ENCODE measurements around the gene PLTP. TPM values are rescaled to one million over a fixed set of nuclear protein-coding genes. Genes with fewer than 3 reads are reported as not detected.
"Not testable (repeated sequence)": the region's sequence is repeated elsewhere in the genome, so short reads cannot be mapped to it uniquely, and the experiment has no call there.

The PLTP gene
- total RNA-seq, 1 donor from 2014 or later: 156 TPM

DNA sequence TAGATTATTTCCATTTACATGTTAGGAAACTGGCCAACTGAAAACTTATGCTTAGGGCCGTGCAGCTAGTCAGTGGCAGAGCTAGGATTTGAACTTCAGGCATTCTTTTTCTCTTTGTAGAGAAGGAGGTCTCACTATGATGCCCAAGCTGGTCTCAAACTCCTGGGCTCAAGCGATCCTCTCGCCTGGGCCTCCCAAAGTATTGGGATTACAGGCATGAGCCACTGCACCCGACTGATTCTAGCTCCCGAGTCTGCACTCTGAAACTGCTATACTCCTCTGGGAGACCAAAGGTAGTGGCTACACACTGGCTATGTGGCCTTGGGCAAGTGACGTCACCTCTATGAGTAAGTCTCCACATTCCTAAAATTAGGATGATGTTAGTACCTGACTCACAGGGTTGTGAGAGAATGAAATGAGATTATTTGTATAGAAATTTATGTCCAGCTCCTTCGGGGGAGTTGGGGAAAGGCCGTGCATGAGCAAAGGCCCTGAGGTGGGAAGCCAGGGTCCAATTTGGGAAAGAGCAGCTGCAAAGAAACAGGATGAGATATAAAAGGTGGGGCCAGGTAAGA, 6.4 kb downstream of the PLTP start:
- no peak for ATAC-seq
- DNase-seq (ENCODE audit: missing footprints): no peak
- intact Hi-C loops (cut with DNase I): no loop called here

GRCh38 chr20:45904583-45905504, 7.1 kb downstream of the PLTP start:
- ATAC-seq: no peak
- intact Hi-C loops (cut with DNase I): no loop called here

DNA sequence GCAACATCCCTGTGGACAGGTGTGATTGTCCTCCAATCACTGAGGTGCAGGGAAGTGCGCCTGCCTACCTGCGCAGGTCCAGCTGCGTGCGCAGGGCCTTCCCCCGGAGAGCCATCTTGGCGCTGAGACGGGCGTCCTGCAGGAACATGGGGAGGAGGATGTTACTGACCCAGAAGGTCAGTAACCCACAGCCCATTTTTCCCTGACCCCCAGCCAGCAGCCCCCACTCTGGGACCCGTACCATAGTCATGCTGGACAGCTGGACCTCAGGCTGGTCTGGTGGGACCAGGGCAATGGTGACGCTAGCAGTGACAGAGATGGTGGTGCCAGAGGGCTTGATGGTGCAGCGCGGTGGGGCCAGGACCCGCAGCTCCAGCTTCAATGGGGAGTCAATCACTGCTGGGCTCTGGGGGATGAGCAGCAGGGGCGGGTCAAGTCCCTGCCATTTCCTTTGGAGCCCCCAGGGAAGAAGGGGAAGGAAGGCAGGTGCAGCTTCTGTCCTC, 9.7 kb downstream of the PLTP start:
- no peak for ATAC-seq
- intact Hi-C loops (cut with DNase I): no loop called here
- no peak for DNase-seq (ENCODE audit: missing footprints)

More at GRCh38 chr20:45904583-45905504, 7.1 kb downstream of the PLTP start:
- no peak for DNase-seq (ENCODE audit: missing footprints)

GRCh38 chr20:45901332-45901731, 10.6 kb downstream of the PLTP start:
- DNase-seq (ENCODE audit: missing footprints); intact Hi-C loops (cut with DNase I); ATAC-seq: not testable (repeated sequence)

- intact Hi-C loops (cut with DNase I): no loop called here
- no peak for ATAC-seq
Observed at GRCh38 chr20:45899046-45899835, 12.7 kb downstream of the PLTP start.

GRCh38 chr20:45898285-45898684, 13.7 kb downstream of the PLTP start:
- no peak for ATAC-seq
- intact Hi-C loops (cut with DNase I): no loop called here
- no peak for DNase-seq (ENCODE audit: missing footprints)

More at GRCh38 chr20:45899046-45899835, 12.7 kb downstream of the PLTP start:
- no peak for DNase-seq (ENCODE audit: missing footprints)

DNA sequence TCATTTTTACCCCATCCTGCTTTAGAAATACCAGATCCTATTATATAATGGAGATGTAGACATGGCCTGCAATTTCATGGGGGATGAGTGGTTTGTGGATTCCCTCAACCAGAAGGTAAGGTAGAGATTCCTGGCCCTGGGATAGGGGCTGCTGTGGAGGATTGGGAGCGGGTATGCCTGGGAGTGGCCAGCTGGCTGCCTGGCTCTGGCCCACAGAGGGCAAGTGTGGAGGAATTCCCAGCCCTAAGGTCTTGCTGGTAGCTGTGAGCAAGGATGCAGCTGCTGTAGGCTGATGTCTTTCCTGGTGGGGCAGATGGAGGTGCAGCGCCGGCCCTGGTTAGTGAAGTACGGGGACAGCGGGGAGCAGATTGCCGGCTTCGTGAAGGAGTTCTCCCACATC, 14.3 kb downstream of the PLTP start:
- DNase-seq (ENCODE audit: missing footprints) (no peak), ATAC-seq (no peak)
- intact Hi-C loops (cut with DNase I): no loop called here

GRCh38 chr20:45897289-45897688, 14.7 kb downstream of the PLTP start:
- intact Hi-C loops (cut with DNase I): no loop called here
- ATAC-seq (no peak), DNase-seq (ENCODE audit: missing footprints) (no peak)

GRCh38 chr20:45896641-45897161, 15.3 kb downstream of the PLTP start:
- no peak for DNase-seq (ENCODE audit: missing footprints)
- intact Hi-C loops (cut with DNase I): no loop called here
- no peak for ATAC-seq

GRCh38 chr20:45894797-45895196, 17.2 kb downstream of the PLTP start:
- ATAC-seq: no peak
- intact Hi-C loops (cut with DNase I): no loop called here
- DNase-seq (ENCODE audit: missing footprints): no peak

GRCh38 chr20:45893831-45894230, 18.1 kb downstream of the PLTP start:
- no peak for DNase-seq (ENCODE audit: missing footprints)
- ATAC-seq: no peak
- intact Hi-C loops (cut with DNase I): no loop called here

- no peak for ATAC-seq
- intact Hi-C loops (cut with DNase I): loop anchor here (1.0 kb wide), 1 partner anchor 17 kb away; no protein-coding TSS in a partner anchor
- no peak for DNase-seq (ENCODE audit: missing footprints)
Observed at GRCh38 chr20:45892828-45893500, 19.0 kb downstream of the PLTP start.

DNA sequence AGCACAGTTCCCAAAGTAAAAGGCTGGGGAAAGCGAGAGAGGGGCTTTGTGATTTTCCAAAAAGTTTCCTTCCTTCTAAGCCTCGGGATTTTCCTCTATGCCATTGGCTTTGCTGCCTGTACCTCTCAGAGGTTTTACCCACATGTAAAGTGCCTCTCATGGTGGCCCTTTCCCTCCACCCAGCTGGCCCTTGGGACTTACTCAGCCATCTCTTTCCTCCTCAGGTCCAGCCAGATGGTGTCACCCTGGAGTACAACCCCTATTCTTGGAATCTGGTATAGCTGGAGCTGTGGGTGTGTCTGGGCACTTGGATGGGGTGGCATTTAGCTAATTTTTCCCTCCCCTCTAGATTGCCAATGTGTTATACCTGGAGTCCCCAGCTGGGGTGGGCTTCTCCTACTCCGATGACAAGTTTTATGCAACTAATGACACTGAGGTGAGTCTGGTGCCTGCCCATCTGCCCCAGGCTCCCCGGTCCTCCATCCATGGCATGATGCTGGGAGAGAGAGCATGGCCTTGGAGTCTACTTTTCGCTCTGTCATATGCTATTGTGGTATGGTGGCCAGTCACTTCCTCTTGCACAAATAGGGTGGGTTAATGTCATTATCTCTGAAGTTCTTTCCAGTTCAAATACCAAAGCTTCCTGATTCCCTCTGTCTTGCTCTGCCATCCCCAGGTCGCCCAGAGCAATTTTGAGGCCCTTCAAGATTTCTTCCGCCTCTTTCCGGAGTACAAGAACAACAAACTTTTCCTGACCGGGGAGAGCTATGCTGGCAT, 19.7 kb downstream of the PLTP start:
- intact Hi-C loops (cut with DNase I): loop anchor here (1.0 kb wide), 1 partner anchor 18 kb away; no protein-coding TSS in a partner anchor
- ATAC-seq (no peak), DNase-seq (ENCODE audit: missing footprints) (no peak)

DNA sequence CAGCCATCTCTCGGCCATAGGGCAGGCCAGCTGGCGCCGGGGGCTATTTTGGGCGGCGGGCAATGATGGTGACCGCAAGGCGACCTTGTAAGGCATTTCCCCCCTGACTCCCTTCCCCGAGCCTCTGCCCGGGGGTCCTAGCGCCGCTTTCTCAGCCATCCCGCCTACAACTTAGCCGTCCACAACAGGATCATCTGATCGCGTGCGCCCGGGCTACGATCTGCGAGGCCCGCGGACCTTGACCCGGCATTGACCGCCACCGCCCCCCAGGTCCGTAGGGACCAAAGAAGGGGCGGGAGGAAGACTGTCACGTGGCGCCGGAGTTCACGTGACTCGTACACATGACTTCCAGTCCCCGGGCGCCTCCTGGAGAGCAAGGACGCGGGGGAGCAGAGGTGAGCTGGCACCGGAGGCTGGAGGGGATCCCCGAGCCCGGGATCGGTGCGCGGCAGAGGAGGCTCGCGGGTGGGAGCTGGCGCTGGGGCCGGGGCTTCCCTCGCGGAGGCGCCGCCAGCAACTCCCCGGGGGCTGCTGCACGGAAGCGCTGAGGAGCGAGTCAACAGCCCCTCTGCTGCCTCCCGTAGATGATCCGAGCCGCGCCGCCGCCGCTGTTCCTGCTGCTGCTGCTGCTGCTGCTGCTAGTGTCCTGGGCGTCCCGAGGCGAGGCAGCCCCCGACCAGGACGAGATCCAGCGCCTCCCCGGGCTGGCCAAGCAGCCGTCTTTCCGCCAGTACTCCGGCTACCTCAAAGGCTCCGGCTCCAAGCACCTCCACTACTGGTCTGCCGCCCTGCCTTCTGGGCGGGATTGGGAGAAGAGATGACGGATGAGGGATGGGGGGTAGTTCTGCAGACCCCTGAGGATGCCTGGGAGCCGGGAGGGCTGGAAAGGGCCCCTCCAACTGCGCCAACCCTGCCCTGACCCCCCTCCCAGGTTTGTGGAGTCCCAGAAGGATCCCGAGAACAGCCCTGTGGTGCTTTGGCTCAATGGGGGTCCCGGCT, 20.7 kb downstream of the PLTP start, which contains the start of the genes CTSA and NEURL2:
Gene CTSA, plus strand, starts transcription at position 351 of the 999 bp plus-strand sequence. Its CDS starts 234 bp downstream, at position 585.
Gene NEURL2, minus strand, starts transcription at position 224 of the 999 bp plus-strand sequence. Its CDS starts 217 bp downstream, at position 7.
- peak; percentile 84 for ATAC-seq
- DNase-seq (ENCODE audit: missing footprints): peak; percentile 98
- intact Hi-C loops (cut with DNase I): loop anchor here (1.0 to 2.0 kb wide), 2 partner anchors 44 to 80 kb away; no protein-coding TSS in a partner anchor

- DNase-seq (ENCODE audit: missing footprints): peak; percentile 92
- intact Hi-C loops (cut with DNase I): loop anchor here (1.0 to 2.0 kb wide), 2 partner anchors 45 to 80 kb away; no protein-coding TSS in a partner anchor
- peak; percentile 79 for ATAC-seq
Observed at GRCh38 chr20:45890077-45890984, 21.6 kb downstream of the PLTP start.

All from Right ventricle myocardium inferior (tissue), 1 donor.